ENCODE results near the gene LRRN4.
"Not testable (repeated sequence)": the region's sequence is repeated elsewhere in the genome, so short reads cannot be mapped to it uniquely, and the experiment has no call there.

Gene LRRN4

DNA sequence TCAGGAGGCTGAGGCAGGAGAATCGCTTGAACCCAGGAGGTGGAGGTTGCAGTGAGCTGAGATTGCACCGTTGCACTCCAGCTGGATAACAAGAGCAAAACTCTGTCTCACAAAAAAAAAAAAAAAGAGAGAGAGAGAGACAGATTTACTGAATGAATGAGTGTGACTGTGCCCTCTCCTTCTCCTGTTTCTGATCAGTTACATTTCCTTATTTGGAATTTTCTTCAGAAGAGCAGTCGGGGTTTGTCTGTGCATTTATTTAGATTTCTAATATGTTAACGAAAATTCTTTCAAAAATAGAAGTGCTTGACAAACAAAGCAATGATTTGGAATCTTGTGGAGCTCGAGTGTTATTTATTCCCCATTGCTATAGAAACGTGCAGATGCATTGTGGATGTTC, 6.4 kb upstream of the LRRN4 start:
- DNase-seq, result no peak

DNA sequence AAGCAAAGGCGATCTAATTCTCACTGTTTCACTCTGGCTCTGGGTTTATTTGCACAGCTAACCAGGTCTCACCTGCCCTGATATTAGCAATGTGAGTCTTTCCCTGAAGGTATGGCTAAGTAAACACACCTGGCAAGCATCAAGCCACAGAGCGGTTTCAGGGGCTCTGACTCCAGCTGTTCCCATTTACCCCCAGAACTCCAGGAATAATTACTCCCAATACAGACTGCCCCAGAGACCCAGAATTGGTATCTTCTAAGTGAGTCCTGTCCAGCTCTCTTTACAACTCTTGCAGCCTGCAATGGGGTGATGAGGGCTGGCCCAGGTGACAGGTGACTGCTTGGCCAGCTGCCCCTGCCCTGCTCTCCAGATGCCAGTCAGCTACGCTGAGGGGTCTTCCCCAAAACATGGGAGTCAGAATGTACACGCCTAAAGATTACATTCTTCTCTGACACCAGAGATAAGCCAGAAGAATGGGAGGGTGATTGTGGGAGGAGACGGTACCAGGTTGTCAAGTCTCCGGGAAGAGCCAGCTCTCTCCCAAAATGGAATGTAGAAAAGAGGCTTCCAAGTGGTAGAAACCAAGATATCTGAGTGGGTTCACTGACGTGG, 4.9 kb upstream of the LRRN4 start:
- no peak for DNase-seq

DNA sequence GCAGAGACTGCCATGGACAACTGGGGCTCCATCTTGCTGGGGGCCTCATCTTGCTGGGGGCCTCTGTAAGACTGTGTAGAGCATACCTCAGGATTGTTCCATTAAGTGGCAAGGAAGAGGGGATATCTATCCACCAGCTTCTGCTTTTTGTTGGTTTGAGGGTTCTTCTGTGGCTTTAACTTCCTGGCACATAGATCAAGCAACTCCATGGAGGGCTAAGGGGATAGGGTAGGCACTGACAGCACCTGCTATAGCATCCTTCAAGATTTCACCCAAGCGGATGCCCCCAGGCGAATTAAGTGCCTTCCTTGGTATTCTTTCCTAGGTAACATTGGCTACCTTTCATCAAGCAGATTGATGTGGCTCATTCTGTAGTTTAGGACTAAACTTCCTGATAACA, 3.8 kb upstream of the LRRN4 start:
- DNase-seq, result no peak

DNA sequence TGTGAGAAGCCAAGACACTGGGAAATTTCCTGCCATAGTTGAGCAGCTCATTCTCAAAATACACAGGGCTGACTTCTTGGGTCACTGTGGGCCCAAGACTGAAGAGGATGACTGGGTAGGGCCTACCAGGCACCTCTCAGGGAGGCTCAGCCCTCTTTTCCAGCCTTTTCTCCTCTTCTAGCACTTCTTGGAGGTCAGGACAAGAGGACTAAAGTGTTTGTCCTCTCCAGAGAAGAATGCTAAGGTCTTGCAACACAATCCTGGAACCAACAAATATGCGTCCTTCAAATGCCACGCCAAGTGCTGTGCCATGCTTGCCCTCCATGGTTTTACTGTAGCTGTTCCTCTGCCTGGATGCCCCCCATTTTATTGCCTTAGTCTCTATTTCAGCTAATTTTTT, 3.3 kb upstream of the LRRN4 start:
- DNase-seq, result no peak

DNA sequence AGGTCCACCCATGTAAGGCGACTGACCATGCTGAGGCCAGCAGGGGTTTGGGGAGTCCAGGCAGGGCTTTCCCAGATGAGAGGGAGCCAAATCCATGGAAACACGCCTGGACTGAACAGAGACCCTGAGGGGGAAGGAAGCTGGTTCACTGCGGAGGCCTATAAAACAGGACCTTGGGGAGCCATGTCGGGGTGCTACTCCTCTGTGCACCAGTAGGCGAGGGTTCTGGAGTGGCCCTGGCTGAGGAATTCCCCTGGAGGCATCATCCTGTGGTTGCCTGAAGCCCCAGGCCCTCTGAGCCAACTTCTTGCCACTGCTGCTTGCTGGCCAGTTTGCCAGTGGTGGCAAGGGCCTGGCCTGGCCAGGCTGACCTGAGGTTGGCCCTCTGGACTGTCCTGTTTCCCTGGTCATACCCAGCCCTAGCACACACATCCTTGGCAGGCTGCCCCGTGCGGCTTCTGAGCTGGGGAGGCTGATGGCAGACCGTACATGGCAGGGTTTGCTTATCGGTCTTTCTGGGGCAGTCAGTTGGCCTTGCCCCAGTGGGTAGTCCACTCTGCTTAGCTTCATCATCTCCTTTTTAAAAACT, 2.2 kb upstream of the LRRN4 start:
- DNase-seq, result no peak

DNA sequence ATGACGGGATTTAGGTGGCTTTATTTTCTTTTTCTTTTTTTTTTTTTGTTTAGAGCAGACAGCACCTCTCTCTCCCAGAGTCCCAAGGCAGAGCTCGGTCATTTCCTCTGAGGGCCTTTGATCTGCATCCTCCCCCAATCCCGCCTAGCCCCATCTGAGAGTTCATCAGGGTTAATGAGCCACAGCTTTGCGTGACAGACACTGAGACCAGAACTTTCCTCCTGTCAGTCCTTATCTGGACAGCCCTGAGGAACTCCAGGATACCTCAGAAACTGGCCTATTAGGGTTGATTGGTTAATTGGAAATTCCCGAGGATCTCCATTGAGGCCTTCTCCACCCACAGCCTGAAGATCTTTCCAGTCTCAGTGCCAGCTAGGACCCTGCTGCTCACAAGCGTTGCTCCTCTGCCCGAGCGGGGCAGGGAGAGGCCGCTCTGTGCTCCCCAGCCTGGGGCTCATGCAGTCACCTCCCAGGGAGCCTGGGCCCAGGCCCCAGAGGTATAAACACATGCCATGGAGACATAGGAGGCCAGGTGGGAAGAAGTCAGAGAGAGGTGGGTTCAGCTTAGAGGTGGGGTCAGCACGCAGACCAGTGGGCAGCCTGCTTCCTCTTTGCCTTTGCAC, 1.4 kb upstream of the LRRN4 start:
- no peak for DNase-seq

DNA sequence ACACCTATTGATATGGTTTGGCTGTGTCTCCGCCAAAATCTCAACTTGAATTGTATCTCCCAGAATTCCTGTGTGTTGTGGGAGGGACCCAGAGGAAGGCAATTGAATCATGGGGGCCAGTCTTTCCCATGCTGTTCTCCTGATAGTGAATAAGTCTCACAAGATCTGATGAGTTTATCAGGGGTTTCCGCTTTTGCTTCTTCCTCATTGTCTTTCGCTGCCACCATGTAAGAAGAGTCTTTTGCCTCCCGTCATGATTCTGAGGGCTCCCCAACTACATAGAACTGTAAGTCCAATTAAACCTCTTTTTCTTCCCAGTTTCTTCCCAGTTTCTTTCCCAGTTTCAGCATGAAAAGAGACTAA, 810 bp upstream of the LRRN4 start:
- not testable (repeated sequence) for DNase-seq

DNA sequence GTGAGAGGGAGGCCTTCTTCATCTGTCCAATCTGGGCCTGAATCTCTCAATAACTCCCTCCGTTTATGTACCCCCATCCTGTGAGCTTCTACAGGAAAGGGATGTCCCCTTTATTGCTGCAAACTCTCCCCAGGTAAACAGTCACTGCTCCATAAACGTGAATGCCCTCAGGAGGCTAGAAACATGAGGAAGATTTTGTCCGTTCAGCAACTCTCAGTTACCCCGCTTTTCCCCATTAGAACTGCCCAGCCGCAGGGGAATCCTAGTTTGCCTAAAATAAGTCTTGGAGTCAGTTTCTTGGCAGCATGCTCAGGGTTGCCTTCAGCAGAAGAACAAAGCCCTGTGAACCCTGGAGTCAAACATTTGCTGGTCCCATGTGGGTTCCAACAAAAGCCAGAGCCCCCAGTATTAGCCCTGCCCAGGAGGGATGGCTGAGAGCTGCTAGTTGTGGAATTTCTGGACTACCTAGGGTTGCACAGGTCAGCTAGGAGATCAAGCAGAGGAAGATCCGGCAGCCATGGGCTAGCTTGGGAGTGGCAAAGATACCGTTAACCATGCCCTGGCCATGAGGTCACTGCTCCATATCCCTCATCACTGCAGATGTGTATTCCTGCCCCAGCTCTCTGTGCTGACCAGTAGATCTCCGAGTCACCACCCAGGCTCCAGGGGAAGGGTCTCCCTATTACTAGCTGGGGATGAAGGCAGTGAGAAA, 640 bp downstream of the LRRN4 start:
- no peak for DNase-seq

DNA sequence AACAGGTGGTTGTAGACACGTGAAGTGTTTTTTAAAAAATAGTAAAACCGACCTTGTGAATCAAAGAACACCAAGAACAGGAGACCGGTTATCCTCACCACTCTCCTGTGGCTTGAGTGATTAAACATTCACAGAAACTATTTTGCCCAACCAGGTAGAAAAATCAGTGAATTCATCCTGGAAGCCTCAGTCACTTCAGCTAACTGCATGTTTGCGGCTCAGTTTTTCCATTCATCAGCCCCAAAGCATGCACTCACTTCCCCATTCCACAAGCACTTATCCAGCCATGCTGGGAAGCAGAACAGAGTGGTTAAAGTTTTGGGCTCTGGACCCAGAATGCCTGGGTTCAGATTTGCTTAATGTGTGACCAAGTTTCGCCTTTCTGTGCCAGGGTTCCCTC, 2.4 kb downstream of the LRRN4 start:
- DNase-seq, result no peak

DNA sequence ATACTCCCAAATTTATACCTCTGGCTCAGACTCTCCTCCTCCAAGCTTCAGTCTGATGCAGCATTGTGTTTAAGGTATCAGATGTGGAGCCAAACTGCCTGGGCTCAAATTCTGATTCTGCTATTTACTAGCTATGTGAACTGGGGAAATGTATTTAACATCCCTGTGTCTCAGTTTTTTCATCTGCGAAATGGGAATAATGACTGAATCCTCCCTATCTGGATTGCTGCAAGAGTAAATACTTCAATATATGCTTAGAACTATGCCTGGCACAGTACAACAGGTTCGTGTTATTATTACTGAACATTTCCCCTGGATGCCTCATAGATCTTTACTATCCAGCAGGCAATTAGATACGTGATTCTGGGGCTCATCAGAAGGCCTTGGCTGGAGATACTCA, 5.5 kb downstream of the LRRN4 start:
- DNase-seq, result no peak

DNA sequence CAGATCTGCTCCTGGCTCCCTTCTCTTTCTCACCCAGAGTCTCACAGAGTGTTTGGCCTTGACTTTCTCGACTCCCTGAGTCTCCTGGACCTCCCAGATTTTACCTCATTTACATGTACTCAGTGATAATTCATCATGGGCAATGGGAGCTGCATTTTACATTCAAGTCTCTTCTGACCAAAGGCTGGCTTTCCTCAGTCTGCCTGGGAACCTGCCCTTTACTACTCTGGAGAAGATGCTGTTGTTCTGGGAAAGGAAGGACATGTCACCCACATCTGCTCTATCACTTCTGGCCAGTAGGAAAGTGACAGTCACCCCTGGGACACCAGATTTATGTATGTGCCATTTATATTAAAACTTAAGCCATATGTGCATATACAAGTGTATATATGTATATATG, 7.4 kb downstream of the LRRN4 start:
- no peak for DNase-seq

DNA sequence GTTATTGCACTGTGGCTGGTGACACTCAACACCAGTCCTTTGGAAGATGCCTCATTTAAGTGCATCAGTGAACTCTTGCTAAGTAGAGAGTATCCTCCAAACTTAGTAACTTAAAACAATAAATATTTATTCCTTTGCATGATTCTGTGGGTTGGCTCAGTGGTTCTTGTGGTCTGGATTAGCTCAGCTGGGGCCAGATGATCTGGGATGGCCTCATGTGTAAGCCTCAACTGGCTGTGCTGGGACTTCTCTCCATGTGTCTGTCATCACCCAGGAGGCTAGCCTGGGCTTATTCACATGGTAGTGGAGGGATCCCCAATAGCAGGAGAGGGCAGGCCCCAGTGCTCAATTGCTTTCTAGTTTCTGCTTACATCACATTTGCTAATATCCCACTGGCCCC, 8.3 kb downstream of the LRRN4 start:
- DNase-seq, result no peak

DNA sequence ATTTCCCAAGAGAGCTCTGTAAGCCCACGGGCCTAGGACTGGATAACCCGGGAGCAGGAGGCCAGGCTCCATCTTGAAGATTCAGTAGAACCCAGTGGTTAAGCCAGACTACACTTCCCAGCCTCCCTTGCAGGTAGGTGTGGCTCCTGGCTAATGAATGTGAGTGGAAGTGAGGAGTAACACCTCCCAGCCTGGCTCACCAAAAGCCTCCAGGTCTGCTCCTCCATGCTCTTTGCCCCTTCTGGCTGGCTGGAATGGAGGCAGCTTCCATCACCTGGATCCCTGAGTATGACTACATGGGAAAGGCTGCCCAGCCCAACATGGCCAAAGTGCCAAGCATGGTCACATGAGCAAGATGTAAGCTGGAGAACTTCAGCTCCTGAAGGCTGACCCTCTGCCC, 9.7 kb downstream of the LRRN4 start:
- DNase-seq, result no peak

DNA sequence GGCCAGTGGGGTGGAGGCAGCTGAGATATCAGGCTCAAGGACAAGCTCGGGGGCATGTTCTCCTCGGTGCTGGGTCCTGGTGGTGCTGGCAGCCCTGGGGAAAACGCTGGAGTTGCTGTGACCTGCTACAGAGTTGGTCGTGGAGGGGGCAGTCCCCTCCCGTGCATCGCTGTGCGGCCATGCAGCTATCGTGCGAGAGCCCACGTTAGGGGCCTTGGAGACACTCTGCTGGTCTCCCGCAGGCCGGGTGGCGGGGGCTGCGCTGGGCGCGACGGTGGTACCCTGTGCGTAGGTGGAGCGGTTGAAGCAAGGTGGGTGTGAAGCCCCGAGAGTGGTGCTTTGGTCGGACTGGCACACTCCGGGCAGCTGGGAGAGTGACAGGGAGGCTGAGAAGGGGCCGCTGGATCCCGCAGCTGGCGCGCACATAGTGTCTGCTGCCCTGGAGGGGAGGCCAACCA, 12.0 kb downstream of the LRRN4 start:
- DNase-seq, result no peak

DNA sequence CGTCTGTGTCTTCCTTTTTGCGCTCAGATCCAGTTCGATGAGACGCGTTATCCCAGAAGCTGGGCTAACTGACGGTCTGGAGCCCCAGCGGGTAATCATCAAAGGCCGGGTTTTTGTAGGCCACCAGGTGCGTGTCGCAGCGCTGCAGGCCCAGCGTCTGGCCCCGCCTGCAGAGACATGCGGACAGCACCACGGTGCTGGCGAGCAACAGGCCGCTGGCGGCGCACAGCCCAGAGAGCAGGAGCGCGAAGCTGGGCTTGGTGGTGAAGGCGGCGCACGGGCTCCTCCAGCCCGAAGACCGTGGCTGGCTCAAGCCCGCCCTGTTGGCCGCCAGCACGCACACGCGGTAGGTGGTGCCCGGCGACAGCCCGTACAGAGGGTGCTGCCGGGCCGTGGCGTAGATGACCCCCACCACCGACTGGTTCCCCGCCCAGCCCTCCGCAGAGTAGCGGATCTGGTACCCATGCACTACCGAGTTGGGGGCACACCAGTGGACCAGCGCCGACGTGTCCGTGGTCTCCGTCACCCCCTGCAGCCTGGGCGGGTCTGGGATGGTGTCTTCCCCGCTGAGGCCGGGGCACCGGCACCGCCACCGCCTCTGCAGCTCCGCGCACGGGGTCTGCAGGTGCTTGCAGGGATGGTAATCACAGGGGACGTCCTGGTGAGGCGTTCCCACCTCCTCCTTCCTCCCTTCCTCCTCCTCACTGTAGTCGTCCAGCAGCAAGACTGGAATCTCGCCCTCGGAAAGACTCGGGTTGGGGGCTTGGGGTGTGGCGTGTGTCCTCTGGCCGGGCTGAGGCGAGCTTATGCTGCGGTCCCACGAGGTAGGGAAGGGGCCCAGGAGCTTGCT, 12.7 kb downstream of the LRRN4 start:
- no peak for DNase-seq

DNA sequence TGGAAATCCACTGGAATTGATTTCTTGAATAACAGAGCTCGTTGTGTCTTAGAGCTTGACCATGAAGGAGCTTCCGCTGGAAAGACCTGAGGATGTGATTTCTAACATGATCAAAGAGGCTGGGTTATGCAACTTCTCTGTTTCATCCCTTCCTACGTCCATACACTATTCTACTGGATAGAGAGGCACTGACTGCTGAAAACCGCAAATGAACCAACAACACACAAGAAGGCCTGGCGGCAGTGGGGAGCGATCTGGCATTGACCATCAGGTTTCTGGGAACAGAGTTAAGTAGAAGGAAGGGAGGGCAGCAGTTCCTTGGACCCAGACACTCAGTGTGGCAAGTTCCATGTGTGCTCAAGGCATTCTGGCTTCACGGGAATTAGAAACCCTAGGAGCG, 13.3 kb downstream of the LRRN4 start:
- no peak for DNase-seq

DNA sequence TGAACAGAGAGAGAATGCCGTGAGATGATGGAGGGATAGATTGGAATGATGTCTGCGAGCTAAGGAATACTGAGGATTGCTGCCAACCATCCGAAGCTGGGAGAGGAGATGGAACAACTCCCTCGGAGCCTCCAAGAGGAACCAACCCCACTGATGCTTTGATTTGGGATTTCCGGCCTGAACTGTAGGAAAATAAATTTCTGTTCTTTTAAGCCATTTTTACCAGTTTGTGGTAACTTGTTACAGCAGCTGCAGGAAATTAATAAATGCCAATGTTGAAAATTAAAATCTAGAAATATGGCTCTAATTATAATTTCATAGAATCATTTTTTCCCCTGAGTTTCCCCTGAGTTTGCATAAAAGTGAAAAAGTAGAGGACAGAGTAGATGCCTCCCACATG, 14.1 kb downstream of the LRRN4 start:
- no peak for DNase-seq

DNA sequence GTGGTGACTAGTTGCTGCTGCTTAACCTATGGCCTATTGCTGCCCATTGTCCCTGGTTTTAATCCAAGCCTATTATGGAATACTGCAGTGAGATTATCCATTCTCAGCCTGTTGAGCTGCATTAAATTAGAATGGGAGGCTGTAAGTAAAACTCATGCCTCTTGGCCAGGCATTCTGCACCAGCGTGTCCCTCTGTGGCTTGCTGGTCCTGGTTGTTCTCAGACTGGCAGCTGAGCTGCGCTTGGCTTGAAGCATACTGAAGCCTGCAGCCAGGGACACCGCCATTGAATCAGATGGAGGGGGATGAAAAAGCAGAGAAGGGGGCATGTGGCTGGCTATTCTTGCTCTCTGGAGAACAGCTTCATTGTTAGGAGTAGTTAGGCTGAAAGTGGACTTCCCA, 15.6 kb downstream of the LRRN4 start:
- peak in 26 of 58 donors; percentile 7 to 73 (median 26) for DNase-seq

DNA sequence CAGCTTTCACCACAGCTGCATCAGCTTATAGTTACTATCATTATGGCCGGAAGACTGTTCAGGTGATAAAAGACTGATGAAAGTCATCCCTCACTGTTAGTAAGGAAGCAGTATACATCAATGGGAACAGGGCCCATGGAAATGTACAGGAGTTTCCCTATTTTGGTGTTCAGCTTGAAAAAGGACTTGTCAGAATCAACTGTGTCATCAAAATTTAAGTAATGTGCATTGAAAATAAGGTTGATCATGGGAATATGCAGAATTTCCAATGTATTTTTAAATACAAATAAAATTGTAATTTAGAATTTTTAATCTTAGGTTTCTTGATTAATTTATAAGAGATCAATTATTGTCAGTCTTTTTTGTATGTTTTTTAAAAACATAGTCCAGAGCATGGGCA, 16.8 kb downstream of the LRRN4 start:
- no peak for DNase-seq

DNA sequence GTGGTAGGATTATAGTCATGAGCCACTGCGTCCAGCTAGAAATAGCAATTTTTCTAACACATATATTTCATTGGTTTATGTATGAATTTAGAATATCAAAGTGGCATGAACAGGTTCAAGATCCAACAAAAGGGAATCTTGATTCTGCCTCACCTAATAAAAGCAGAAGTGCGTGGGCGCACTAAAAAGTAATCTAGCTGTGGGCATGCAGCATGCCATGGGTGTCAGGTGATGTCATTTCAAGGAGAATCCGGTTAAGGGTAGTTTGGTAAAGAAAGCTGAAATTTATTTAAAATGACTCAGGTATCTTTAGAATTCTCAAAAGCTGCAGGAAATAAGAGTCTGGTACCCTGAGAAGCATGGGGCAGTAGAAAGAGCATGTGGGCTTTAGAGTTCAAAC, 17.6 kb downstream of the LRRN4 start:
- no peak for DNase-seq

DNA sequence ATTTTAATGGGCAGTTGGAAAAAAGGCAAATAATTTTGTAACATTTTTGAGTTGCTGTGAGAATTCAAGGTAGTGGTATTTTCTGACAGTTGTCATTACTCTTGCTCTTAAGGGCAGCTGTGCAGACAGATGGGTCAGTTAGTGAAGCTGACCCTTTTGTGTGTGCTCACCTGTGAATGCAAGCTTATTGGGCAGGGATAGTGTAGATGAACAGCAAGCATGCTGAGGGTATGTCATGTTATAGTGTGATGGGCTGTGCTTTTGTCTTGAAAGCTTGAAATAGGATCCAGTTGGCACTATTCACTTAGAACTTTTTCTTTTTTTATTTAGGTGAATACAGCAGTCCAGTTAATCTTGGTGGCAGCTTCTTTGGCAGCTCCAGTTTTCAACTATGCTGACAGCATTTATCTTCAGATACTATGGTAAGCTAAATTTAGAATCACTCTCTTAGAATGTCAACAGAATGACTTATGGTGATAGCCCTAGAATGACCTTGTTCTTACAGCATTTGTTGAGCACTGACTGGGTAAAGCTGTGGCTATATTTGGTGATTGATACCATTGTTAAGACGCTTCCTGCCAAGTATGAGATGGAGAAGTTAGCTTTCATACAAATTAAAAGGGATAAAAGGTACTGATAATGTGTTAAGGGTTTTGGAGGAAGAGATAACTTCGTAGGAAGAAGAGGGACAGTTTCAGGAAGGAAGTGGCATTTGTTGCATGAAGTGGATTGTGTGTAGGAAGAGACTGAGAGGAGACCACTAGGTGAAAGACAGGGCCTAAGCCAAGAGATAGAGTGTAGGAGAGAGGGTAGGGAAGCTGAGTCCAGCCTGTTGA, 19.5 kb downstream of the LRRN4 start:
- DNase-seq, result no peak

All from anterior cingulate cortex (tissue), 58 donors.